Smooth muscle cell (in vitro differentiated cells): ENCODE data around the gene DNAI2. TPM values are rescaled to one million over a fixed set of nuclear protein-coding genes. Genes with fewer than 3 reads are reported as not detected.

Experiments
- DNase-seq: peaks from one replicate; lab custom pipeline; 2025; ENCODE audit not compliant: unreplicated experiment; lab: John Stamatoyannopoulos, UW
- H2AFZ ChIP-seq: fragments of 200-600 bp; sonication (generic); 2 replicates; pipeline ENCODE4 v1.6.0; 2016; ENCODE audit warnings: antibody characterized with exemption, low read depth, mild to moderate bottlenecking
- H3F3A ChIP-seq: fragments of 200-600 bp; sonication (generic); 2 replicates; pipeline ENCODE4 v1.6.0; 2017; ENCODE audit warnings: antibody characterized with exemption, low read depth
- H3K27ac ChIP-seq: fragments of 200-600 bp; sonication (generic); 2 replicates; pipeline ENCODE4 v1.5.1; 2016; ENCODE audit warnings: low read depth, mild to moderate bottlenecking
- H3K27me3 ChIP-seq: fragments of 200-600 bp; sonication (generic); 2 replicates; pipeline ENCODE4 v1.6.1; 2016; ENCODE audit warnings: low read depth, mild to moderate bottlenecking
- H3K36me3 ChIP-seq: fragments of 200-600 bp; sonication (generic); 2 replicates; pipeline ENCODE4 v1.5.1; 2016; ENCODE audit warnings: low read depth
- H3K4me1 ChIP-seq: fragments of 200-600 bp; sonication (generic); 2 replicates; pipeline ENCODE4 v1.5.1; 2016; ENCODE audit warnings: low read depth
- H3K4me2 ChIP-seq: fragments of 200-600 bp; sonication (generic); 2 replicates; pipeline ENCODE4 v1.6.0; 2016; ENCODE audit warnings: mild to moderate bottlenecking
- H3K4me3 ChIP-seq: fragments of 200-600 bp; sonication (generic); 2 replicates; pipeline ENCODE4 v1.5.1; 2016; ENCODE audit warnings: mild to moderate bottlenecking
- H3K79me2 ChIP-seq: fragments of 200-600 bp; sonication (generic); 2 replicates; pipeline ENCODE4 v1.6.0; 2016; ENCODE audit warnings: low read depth, mild to moderate bottlenecking
- H3K9ac ChIP-seq: fragments of 200-600 bp; sonication (generic); 2 replicates; pipeline ENCODE4 v1.6.0; 2016; ENCODE audit warnings: low read depth
- H3K9me3 ChIP-seq: fragments of 200-600 bp; sonication (generic); replicated peaks from 2 replicates; pipeline ENCODE4 v1.5.1; 2016; ENCODE audit warnings: low read depth
- H4K20me1 ChIP-seq: fragments of 200-600 bp; sonication (generic); 2 replicates; pipeline ENCODE4 v1.6.0; 2016; ENCODE audit warnings: low read depth
- CTCF ChIP-seq: fragments of 200-600 bp; sonication (generic); IDR thresholded peaks from 2 replicates; pipeline ENCODE4 v1.5.1; 2017; ENCODE audit warnings: borderline replicate concordance, mild to moderate bottlenecking, antibody characterized with exemption; ENCODE audit not compliant: insufficient read depth, poor library complexity, severe bottlenecking
- WGBS: methylation state at CpG from one replicate; pipeline ENCODE4 v1.1.7; 2016; ENCODE audit warnings: low lambda C conversion rate; 5-methylcytosine and 5-hydroxymethylcytosine counted together
- polyA plus RNA-seq: library from polyadenylated mRNA; unstranded; fragments of >200 nt; fragmentation: Nextera tagmentation; extraction: Ambion mirVana; gene quantifications from 2 replicates; pipeline ENCODE4 v1.2.1, GENCODE V29; 2016
- total RNA-seq: library from RNA; depleted of rRNA; stranded (reverse); fragments of >200 nt; gene quantifications from 2 replicates; pipeline ENCODE4 v1.2.3, GENCODE V29; 2014

Gene DNAI2
- total and polyA plus RNA-seq, 2 experiments from 2014 or later, result not detected

GRCh38 chr17:74336307-74336706 lies 62.3 kb downstream of the DNAI2 start:
- no peaks in the 10 kb centered on the region for H3F3A ChIP-seq
- no peaks in the 10 kb centered on the region for H3K9me3 ChIP-seq
- H2AFZ ChIP-seq, result no peak overlapping the region
- no peak overlapping the region for H3K4me2 ChIP-seq
- no peaks in the 10 kb centered on the region for H4K20me1 ChIP-seq
- WGBS, result 87% methylated on average over 7 of the region's 7 CpGs
- H3K4me3 ChIP-seq, result no peak overlapping the region
- H3K36me3 ChIP-seq, result no peaks in the 10 kb centered on the region
- H3K27ac ChIP-seq, result no peak overlapping the region
- H3K4me1 ChIP-seq, result no peaks in the 10 kb centered on the region
- peaks cover 13% of the 10 kb centered on the region for H3K27me3 ChIP-seq
- no peak for DNase-seq
- TF ChIP-seq CTCF, result no peak
- H3K9ac ChIP-seq, result no peak overlapping the region
- no peaks in the 10 kb centered on the region for H3K79me2 ChIP-seq

GRCh38 chr17:74337834-74338500 lies 63.9 kb downstream of the DNAI2 start:
- Histone ChIP-seq H2AFZ (no peak overlapping the region), H3K4me1 (no peaks in the 10 kb centered on the region), H3F3A (no peaks in the 10 kb centered on the region), H3K36me3 (no peaks in the 10 kb centered on the region), H3K79me2 (no peaks in the 10 kb centered on the region), H3K4me2 (no peak overlapping the region), H3K4me3 (no peak overlapping the region), H3K9me3 (no peaks in the 10 kb centered on the region), H4K20me1 (no peaks in the 10 kb centered on the region), H3K9ac (no peak overlapping the region), H3K27ac (no peak overlapping the region), H3K27me3 (peaks cover 9% of the 10 kb centered on the region)
- DNase-seq, result no peak
- WGBS, result 88% methylated on average over 12 of the region's 12 CpGs
- TF ChIP-seq CTCF, result no peak

- no peaks in the 10 kb centered on the region for H4K20me1 ChIP-seq
- 84% methylated on average over 18 of the region's 19 CpGs for WGBS
- no peaks in the 10 kb centered on the region for H3K9me3 ChIP-seq
- no peaks in the 10 kb centered on the region for H3F3A ChIP-seq
- DNase-seq, result no peak
- H3K9ac ChIP-seq, result no peak overlapping the region
- no peak overlapping the region for H3K4me2 ChIP-seq
- H3K27me3 ChIP-seq, result peaks cover 15% of the 10 kb centered on the region
- TF ChIP-seq CTCF, result no peak
- H3K4me3 ChIP-seq, result no peak overlapping the region
- H3K79me2 ChIP-seq, result no peaks in the 10 kb centered on the region
- no peaks in the 10 kb centered on the region for H3K36me3 ChIP-seq
- no peak overlapping the region for H2AFZ ChIP-seq
- H3K27ac ChIP-seq, result no peak overlapping the region
- no peaks in the 10 kb centered on the region for H3K4me1 ChIP-seq
These were observed 65.6 kb downstream of the DNAI2 start for GRCh38 chr17:74339537-74340195.
